Testis (tissue), 2 donors: ENCODE data around the gene IDH3B.

Source experiments
- POLR2A ChIP-seq: fragments of 450-650 bp; IDR thresholded peaks from one replicate; pipeline ENCODE4 v1.6.1; 2017; ENCODE audit warnings: antibody characterized with exemption, mild to moderate bottlenecking, moderate library complexity
- TF ChIP-seq, protein P1 (sequence below), 3 experiments: fragments of 450-650 bp in 2 of 3; fragments of 200-600 bp in 1 of 3; sonication (generic) in 1 of 3; IDR thresholded peaks; one replicate each; pipeline ENCODE4 v1.5.1; 2016 to 2019; ENCODE audit warnings: antibody characterized with exemption in 3 of 3, mild to moderate bottlenecking in 2 of 3, moderate library complexity in 1 of 3

GRCh38 chr20:2616634-2617033 lies 47.4 kb downstream of the IDH3B start:
- TF ChIP-seq, protein P1, sequence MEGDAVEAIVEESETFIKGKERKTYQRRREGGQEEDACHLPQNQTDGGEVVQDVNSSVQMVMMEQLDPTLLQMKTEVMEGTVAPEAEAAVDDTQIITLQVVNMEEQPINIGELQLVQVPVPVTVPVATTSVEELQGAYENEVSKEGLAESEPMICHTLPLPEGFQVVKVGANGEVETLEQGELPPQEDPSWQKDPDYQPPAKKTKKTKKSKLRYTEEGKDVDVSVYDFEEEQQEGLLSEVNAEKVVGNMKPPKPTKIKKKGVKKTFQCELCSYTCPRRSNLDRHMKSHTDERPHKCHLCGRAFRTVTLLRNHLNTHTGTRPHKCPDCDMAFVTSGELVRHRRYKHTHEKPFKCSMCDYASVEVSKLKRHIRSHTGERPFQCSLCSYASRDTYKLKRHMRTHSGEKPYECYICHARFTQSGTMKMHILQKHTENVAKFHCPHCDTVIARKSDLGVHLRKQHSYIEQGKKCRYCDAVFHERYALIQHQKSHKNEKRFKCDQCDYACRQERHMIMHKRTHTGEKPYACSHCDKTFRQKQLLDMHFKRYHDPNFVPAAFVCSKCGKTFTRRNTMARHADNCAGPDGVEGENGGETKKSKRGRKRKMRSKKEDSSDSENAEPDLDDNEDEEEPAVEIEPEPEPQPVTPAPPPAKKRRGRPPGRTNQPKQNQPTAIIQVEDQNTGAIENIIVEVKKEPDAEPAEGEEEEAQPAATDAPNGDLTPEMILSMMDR (IDR thresholded peaks at IDR 0.05): no peak
- TF ChIP-seq POLR2A: no peak
